ENCODE measurements around the gene TKTL1.

DNA sequence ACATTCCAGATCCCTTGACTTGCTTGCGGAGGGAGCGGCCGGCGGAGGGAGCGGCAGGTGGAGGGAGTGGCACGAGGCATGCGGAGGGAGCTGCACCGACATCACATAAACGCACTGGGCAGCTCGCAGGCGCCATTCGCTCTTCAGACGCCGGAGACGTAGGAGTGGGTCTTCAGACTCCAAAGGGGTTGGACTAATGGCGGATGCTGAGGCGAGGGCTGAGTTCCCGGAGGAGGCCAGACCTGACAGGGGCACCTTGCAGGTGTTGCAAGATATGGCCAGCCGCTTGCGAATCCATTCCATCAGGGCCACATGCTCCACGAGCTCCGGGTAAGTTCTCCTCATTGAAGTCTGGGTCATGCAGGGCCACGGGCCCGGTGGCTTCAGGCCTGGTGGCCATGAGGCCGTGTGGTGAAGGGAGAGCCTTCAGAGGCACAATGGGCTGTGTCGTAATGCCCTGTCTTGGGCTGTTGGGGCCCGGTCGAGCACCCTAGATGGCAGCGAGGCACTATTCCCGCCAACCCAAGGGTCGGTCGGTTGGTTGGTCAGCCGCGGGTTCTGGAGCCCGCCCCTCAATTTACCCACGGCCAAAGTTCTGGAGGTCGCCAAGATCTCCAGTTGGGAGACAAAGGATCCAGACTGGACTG lies at the start of gene TKTL1:
- no peak for TF ChIP-seq EZH2 (IDR thresholded peaks at IDR 0.05; ENCODE audit: low read depth, unreplicated experiment)
- TF ChIP-seq POLR2AphosphoS5 (IDR thresholded peaks at IDR 0.05; ENCODE audit: low read depth) = no peak
- TF ChIP-seq, protein P1, sequence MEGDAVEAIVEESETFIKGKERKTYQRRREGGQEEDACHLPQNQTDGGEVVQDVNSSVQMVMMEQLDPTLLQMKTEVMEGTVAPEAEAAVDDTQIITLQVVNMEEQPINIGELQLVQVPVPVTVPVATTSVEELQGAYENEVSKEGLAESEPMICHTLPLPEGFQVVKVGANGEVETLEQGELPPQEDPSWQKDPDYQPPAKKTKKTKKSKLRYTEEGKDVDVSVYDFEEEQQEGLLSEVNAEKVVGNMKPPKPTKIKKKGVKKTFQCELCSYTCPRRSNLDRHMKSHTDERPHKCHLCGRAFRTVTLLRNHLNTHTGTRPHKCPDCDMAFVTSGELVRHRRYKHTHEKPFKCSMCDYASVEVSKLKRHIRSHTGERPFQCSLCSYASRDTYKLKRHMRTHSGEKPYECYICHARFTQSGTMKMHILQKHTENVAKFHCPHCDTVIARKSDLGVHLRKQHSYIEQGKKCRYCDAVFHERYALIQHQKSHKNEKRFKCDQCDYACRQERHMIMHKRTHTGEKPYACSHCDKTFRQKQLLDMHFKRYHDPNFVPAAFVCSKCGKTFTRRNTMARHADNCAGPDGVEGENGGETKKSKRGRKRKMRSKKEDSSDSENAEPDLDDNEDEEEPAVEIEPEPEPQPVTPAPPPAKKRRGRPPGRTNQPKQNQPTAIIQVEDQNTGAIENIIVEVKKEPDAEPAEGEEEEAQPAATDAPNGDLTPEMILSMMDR (conservative IDR thresholded peaks at IDR 0.05; ENCODE audit: low read depth in 2 of 2) = no peak
- TF ChIP-seq EZH2phosphoT487 (IDR thresholded peaks at IDR 0.05; ENCODE audit: unreplicated experiment) = no peak
- TF ChIP-seq JUNB (IDR thresholded peaks at IDR 0.05; ENCODE audit: unreplicated experiment) = no peak
- TF ChIP-seq ZNF331 (CRISPR knock-in tag; IDR thresholded peaks at IDR 0.05; ENCODE audit: low read depth) = no peak
